Measurements from ENCODE around the gene MRPL48. TPM values are rescaled to one million over a fixed set of nuclear protein-coding genes. Genes with fewer than 3 reads are reported as not detected.

The MRPL48 gene
- total and polyA plus RNA-seq, 2 of the 8 experiments (the other 6 are each of a cell fraction or from before 2014, with no cell fraction given) = 34.9 to 59.9 TPM

DNA sequence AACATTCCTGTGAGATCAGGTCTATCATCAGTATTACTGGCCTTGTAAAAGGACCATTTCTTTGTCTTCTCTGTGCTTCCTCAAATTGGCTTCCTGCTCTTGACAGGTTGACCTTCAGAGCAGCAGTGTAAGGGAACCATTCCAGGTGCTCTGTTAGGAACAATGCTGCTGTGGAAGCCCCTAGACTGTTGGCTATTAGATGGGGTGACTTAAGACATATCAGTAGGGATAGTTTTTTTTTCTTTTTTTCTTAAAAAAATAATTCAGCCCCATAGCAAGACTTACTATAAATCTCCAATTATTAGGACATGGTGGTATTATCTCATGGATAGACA, 51.4 kb downstream of the MRPL48 start:
- Histone ChIP-seq H3K79me2 (ENCODE audit: control insufficient read depth in 1 of 2, insufficient read depth in 2 of 2, low read length in 2 of 2) (no peaks in the 10 kb centered on the region), H3K4ac (replicated peaks; ENCODE audit: insufficient read length, low read depth, low read length) (no peak overlapping the region), H3K18ac (ENCODE audit: extremely low read depth, low read length) (no peak overlapping the region), H3K56ac (replicated peaks; ENCODE audit: insufficient read length, low read depth, low read length) (no peak overlapping the region), H3K4me1 (replicated peaks in 1 of 4; ENCODE audit: control insufficient read depth in 3 of 4, insufficient read depth in 4 of 4, low read length in 3 of 4) (peaks cover 0 to 5% (median 2%) of the 10 kb centered on the region in 4 experiments; a peak in 2 of 7 replicates), H3K23ac (ENCODE audit: insufficient read length) (no peak overlapping the region), H4K5ac (ENCODE audit: insufficient read length, low read depth, low read length) (no peak overlapping the region), H3K4me3 (ENCODE audit: extremely low read depth in 1 of 4, insufficient read depth in 2 of 4, low read depth in 3 of 4, low read length in 4 of 4) (no peak overlapping the region), H2AFZ (ENCODE audit: low read length) (no peak overlapping the region), H3K36me3 (ENCODE audit: control insufficient read depth in 2 of 4, insufficient read depth in 4 of 4, low read length in 3 of 4) (peaks cover 0 to 5% (median 0%) of the 10 kb centered on the region in 4 experiments; a peak in 1 of 8 replicates), H3K27ac (ENCODE audit: low read depth, low read length) (no peak overlapping the region), H4K8ac (ENCODE audit: extremely low read depth, insufficient read depth, low read length) (no peak overlapping the region), H3K4me2 (ENCODE audit: insufficient read depth in 1 of 2, low read depth in 2 of 2, low read length in 2 of 2) (0 out of 4 replicates have a peak overlapping the region, but pooled peaks of 1 of the 2 experiments have one; percentile 48), H3K9ac (replicated peaks in 1 of 4; ENCODE audit: extremely low read depth in 1 of 4, low read depth in 3 of 4, low read length in 3 of 4) (no peak overlapping the region), H3K14ac (ENCODE audit: insufficient read length) (no peak overlapping the region), H2BK12ac (ENCODE audit: low read depth, low read length) (no peak overlapping the region), H3K79me1 (ENCODE audit: low read depth, low read length) (no peaks in the 10 kb centered on the region), H2BK20ac (ENCODE audit: low read length) (no peak overlapping the region), H4K20me1 (replicated peaks in 1 of 2; ENCODE audit: control insufficient read depth in 1 of 2, insufficient read depth in 2 of 2, low read length in 2 of 2) (no peaks in the 10 kb centered on the region), H3K9me3 (ENCODE audit: insufficient read depth in 2 of 2, low read depth in 1 of 2, low read length in 1 of 2) (no peaks in the 10 kb centered on the region), H2BK5ac (ENCODE audit: low read depth, low read length) (no peak overlapping the region), H2BK15ac (ENCODE audit: low read length) (no peak overlapping the region), H4K91ac (replicated peaks; ENCODE audit: insufficient read length, low read length) (no peak overlapping the region), H2BK120ac (replicated peaks; ENCODE audit: low read depth, low read length) (no peak overlapping the region), H2AK5ac (ENCODE audit: low read depth, low read length) (no peak overlapping the region), H3K23me2 (ENCODE audit: low read depth, low read length) (no peaks in the 10 kb centered on the region), H3K27me3 (replicated peaks in 1 of 4; ENCODE audit: control insufficient read depth in 3 of 4, extremely low read depth in 1 of 4, insufficient read depth in 3 of 4, low read length in 3 of 4) (no peaks in the 10 kb centered on the region)
- DNase-seq (ENCODE audit: low read depth in 1 of 2, low spot score in 2 of 2) = no peak
- FAIRE-seq = peak; percentile 13
- TF ChIP-seq CTBP2 (IDR thresholded peaks at IDR 0.05; ENCODE audit: borderline replicate concordance, insufficient read depth, insufficient read length, low read length) = no peak
- TF ChIP-seq TCF12 (IDR thresholded peaks at IDR 0.05; ENCODE audit: low read depth, low read length) = no peak
- no peak for TF ChIP-seq MAFK (IDR thresholded peaks at IDR 0.05; ENCODE audit: low read depth, low read length)
- ChIA-PET CTCF (ENCODE audit: partially characterized antibody) (no interaction called here), POLR2A (ENCODE audit: partially characterized antibody) (no interaction called here)
